Mammary epithelial cell (primary cell): ENCODE data around the gene ATF6.

Experiments
- CTCF ChIP-seq, 2 donors: IDR thresholded peaks in 1 of 2; conservative IDR thresholded peaks in 1 of 2; 2 replicates each; pipeline ENCODE4 v1.5.1; 2011 to 2012; ENCODE audit warnings: inconsistent platforms in 2 of 2, low read length in 2 of 2, mild to moderate bottlenecking in 2 of 2, control low read depth in 1 of 2, low read depth in 1 of 2; ENCODE audit not compliant: insufficient read depth in 1 of 2; ENCODE audit errors: extremely low read depth in 1 of 2
- EZH2 ChIP-seq: IDR thresholded peaks from 2 replicates; pipeline ENCODE4 v1.6.1; 2012; ENCODE audit warnings: low read length, inconsistent platforms, borderline replicate concordance

- TF ChIP-seq CTCF (conservative IDR thresholded peaks at IDR 0.05 in 1 of 2, IDR thresholded peaks at IDR 0.05 in 1 of 2; ENCODE audit: extremely low read depth in 1 of 2, insufficient read depth in 1 of 2, low read depth in 1 of 2, low read length in 2 of 2) (no peak), EZH2 (no peak)
These were observed 169.1 kb downstream of the ATF6 start for GRCh38 chr1:161935264-161935663.
